HepG2 (cell line): ENCODE data around the gene MFSD2B. TPM values are rescaled to one million over a fixed set of nuclear protein-coding genes. Genes with fewer than 3 reads are reported as not detected.

Source experiments
- ATAC-seq: fragments of 200-7000 bp; cut with Tn5 transposase; 3 replicates; pipeline ENCODE4 v1.9.1; 2020; ENCODE audit warnings: mild to moderate bottlenecking, moderate library complexity
- BruUV-seq: library from RNA; stranded (reverse); fragments of 400-500 nt; replicated peaks from 2 replicates; lab custom pipeline; 2021; lab: Mats Ljungman, UMichigan
- CTCF ChIA-PET: fragments of 300-600 bp; formaldehyde crosslinking; extraction: SDS; loops from one replicate; lab custom pipeline; 2021; ENCODE audit warnings: low total read pairs, inconsistent platforms, low intra/inter-chr PET ratio; lab: Yijun Ruan, JAX
- POLR2A ChIA-PET: fragments of 350-600 bp; sonication (Branson Sonifier 250); formaldehyde crosslinking; loops from one replicate; lab custom pipeline; 2020; ENCODE audit warnings: antibody characterized with exemption, inconsistent platforms; lab: Yijun Ruan, JAX
- DNase-seq: peaks from one replicate; pipeline ENCODE4 v3.0.0-alpha.2; 2015; ENCODE audit warnings: low spot score
- FAIRE-seq: peaks from 3 replicates; lab custom pipeline; 2011; peaks lifted over from hg19 to GRCh38; lab: Jason Lieb, UNC
- H2AFZ ChIP-seq: one replicate; pipeline ENCODE4 v1.6.1; 2011; ENCODE audit warnings: low read length, inconsistent platforms
- H3K27ac ChIP-seq: fragments of 300-600 bp; 3 replicates; pipeline ENCODE4 v1.8.0; 2011; ENCODE audit warnings: mixed run types, mild to moderate bottlenecking, mixed read lengths, low read length, inconsistent platforms; ENCODE audit not compliant: insufficient read depth; ENCODE audit errors: extremely low read length
- H3K27me3 ChIP-seq, 2 experiments: fragments of 200-600 bp in 1 of 2; 2 replicates in 1 of 2; 3 replicates in 1 of 2; pipeline versions ENCODE4 v1.6.0 to v1.8.0; 2011; ENCODE audit warnings: low read length in 2 of 2, mild to moderate bottlenecking in 2 of 2, moderate library complexity in 2 of 2, inconsistent platforms in 1 of 2; ENCODE audit not compliant: insufficient read depth in 2 of 2, control insufficient read depth in 1 of 2
- H3K36me3 ChIP-seq, 2 experiments: fragments of 200-600 bp in 1 of 2; replicated peaks in 1 of 2; 2 replicates in 1 of 2; 3 replicates in 1 of 2; pipeline versions ENCODE4 v1.5.1 to v1.8.0; 2011; ENCODE audit warnings: low read length in 2 of 2, inconsistent platforms in 1 of 2; ENCODE audit not compliant: insufficient read depth in 2 of 2, control insufficient read depth in 1 of 2
- H3K4me1 ChIP-seq: 2 replicates; pipeline ENCODE4 v1.5.1; 2012; ENCODE audit warnings: low read length, inconsistent platforms; ENCODE audit not compliant: insufficient read depth
- H3K4me2 ChIP-seq: 2 replicates; pipeline ENCODE4 v1.6.0; 2011; ENCODE audit warnings: low read depth, low read length, inconsistent platforms
- H3K4me3 ChIP-seq, 3 experiments: fragments of 200-600 bp in 1 of 3; sonication (generic), shearing (Covaris generic) in 1 of 3; replicated peaks in 1 of 3; 2 replicates each; pipeline ENCODE4 v1.5.1; 2011 to 2016; ENCODE audit warnings: low read length in 3 of 3, inconsistent platforms in 2 of 3, low read depth in 2 of 3, mild to moderate bottlenecking in 2 of 3, control low read depth in 1 of 3, mixed read lengths in 1 of 3; ENCODE audit not compliant: insufficient read depth in 1 of 3
- H3K79me2 ChIP-seq: one replicate; pipeline ENCODE4 v1.6.1; 2011; ENCODE audit warnings: low read length, inconsistent platforms; ENCODE audit not compliant: insufficient read depth
- H3K9ac ChIP-seq: 2 replicates; pipeline ENCODE4 v1.6.0; 2011; ENCODE audit warnings: mild to moderate bottlenecking, low read depth, low read length, inconsistent platforms; ENCODE audit not compliant: insufficient read depth
- H3K9me3 ChIP-seq: 2 replicates; pipeline ENCODE4 v1.5.1; 2012; ENCODE audit warnings: mild to moderate bottlenecking, low read length
- H4K20me1 ChIP-seq: 2 replicates; pipeline ENCODE4 v1.6.0; 2011; ENCODE audit warnings: inconsistent platforms, mild to moderate bottlenecking, low read length, moderate library complexity; ENCODE audit not compliant: insufficient read depth
- ARNTL ChIP-seq: sonication (generic); formaldehyde crosslinking; IDR thresholded peaks from 2 replicates; pipeline ENCODE4 v1.4.0; 2020; ENCODE audit warnings: mild to moderate bottlenecking, missing genetic modification reagents
- CHCHD3 ChIP-seq: sonication (generic); formaldehyde crosslinking; IDR thresholded peaks from 2 replicates; pipeline ENCODE4 v1.8.0; 2022; ENCODE audit warnings: mild to moderate bottlenecking, missing genetic modification reagents, moderate library complexity
- GATA4 ChIP-seq: sonication (generic); IDR thresholded peaks from 2 replicates; pipeline ENCODE4 v1.6.1; 2016; ENCODE audit warnings: antibody characterized with exemption, low read depth, borderline replicate concordance
- GPN1 ChIP-seq: sonication (generic); formaldehyde crosslinking; IDR thresholded peaks from 2 replicates; pipeline ENCODE4 v1.5.1; 2020; ENCODE audit warnings: missing genetic modification reagents, borderline replicate concordance
- KDM4B ChIP-seq: sonication (generic); formaldehyde crosslinking; IDR thresholded peaks from 2 replicates; pipeline ENCODE4 v1.4.0; 2020; ENCODE audit warnings: missing genetic modification reagents
- KDM5A ChIP-seq: fragments of 200-600 bp; sonication (generic); IDR thresholded peaks from 2 replicates; pipeline ENCODE4 v1.7.0; 2018; ENCODE audit warnings: antibody characterized with exemption, mild to moderate bottlenecking, low read length, borderline replicate concordance
- KMT2B ChIP-seq: IDR thresholded peaks from 2 replicates; pipeline ENCODE4 v1.6.1; 2016; ENCODE audit warnings: missing genetic modification reagents, missing compliant biosample characterization
- MED13 ChIP-seq: sonication (generic); formaldehyde crosslinking; IDR thresholded peaks from 2 replicates; pipeline ENCODE4 v1.5.0; 2020; ENCODE audit warnings: missing genetic modification reagents
- NCOA1 ChIP-seq: sonication (generic); formaldehyde crosslinking; IDR thresholded peaks from 2 replicates; pipeline ENCODE4 v1.9.0; 2021; ENCODE audit warnings: missing genetic modification reagents
- RAD21 ChIP-seq: fragments of 450-650 bp; formaldehyde crosslinking; IDR thresholded peaks from 2 replicates; pipeline ENCODE4 v1.5.0; 2020; ENCODE audit warnings: mild to moderate bottlenecking
- TAF1 ChIP-seq: sonication (generic); formaldehyde crosslinking; IDR thresholded peaks from 2 replicates; pipeline ENCODE4 v1.4.0; 2020; ENCODE audit warnings: missing genetic modification reagents
- ZC3H13 ChIP-seq: sonication (generic); formaldehyde crosslinking; IDR thresholded peaks from 2 replicates; pipeline ENCODE4 v1.8.1; 2023; ENCODE audit warnings: mild to moderate bottlenecking, missing genetic modification reagents, moderate library complexity
- ZIK1 ChIP-seq: sonication (generic); formaldehyde crosslinking; IDR thresholded peaks from 2 replicates; pipeline ENCODE4 v1.5.0; 2020; ENCODE audit warnings: mild to moderate bottlenecking, low read depth, missing genetic modification reagents, borderline replicate concordance
- ZNF205 ChIP-seq: IDR thresholded peaks from 2 replicates; pipeline ENCODE4 v1.6.1; 2018; ENCODE audit warnings: missing biosample characterization, missing genetic modification reagents
- ZNF318 ChIP-seq: sonication (generic); formaldehyde crosslinking; IDR thresholded peaks from 2 replicates; pipeline ENCODE4 v1.4.0; 2020; ENCODE audit warnings: mild to moderate bottlenecking, missing genetic modification reagents
- ZNF337 ChIP-seq: sonication (generic); formaldehyde crosslinking; IDR thresholded peaks from 2 replicates; pipeline ENCODE4 v1.5.1; 2020; ENCODE audit warnings: missing genetic modification reagents, low read depth, mild to moderate bottlenecking, borderline replicate concordance
- ZNF558 ChIP-seq: sonication (generic); formaldehyde crosslinking; IDR thresholded peaks from 2 replicates; pipeline ENCODE4 v1.9.0; 2022; ENCODE audit warnings: mild to moderate bottlenecking, missing genetic modification reagents, borderline replicate concordance
- ZSCAN29 ChIP-seq: sonication (generic); formaldehyde crosslinking; conservative IDR thresholded peaks from 2 replicates; pipeline ENCODE4 v1.4.0; 2020; ENCODE audit warnings: mild to moderate bottlenecking, missing genetic modification reagents
- WGBS: methylation state at CpG from one replicate; pipeline ENCODE4 v1.1.6; 2017; ENCODE audit warnings: low lambda C conversion rate; 5-methylcytosine and 5-hydroxymethylcytosine counted together
- in situ Hi-C: cut with HindIII; loops from 2 replicates; pipeline ENCODE4 v1.10.0; 2017; ENCODE audit warnings: low pct_unique_long_range_greater_than_20kb; ENCODE audit not compliant: extremely low pct_ligation_motif_present
- intact Hi-C: fragments of 100-400 bp; cut with micrococcal nuclease; formaldehyde crosslinking; loops from one replicate; pipeline ENCODE4 v1.10.0; 2022; ENCODE audit not compliant: unreplicated experiment
- polyA plus RNA-seq, 8 experiments: library from polyadenylated mRNA; depleted of rRNA in 3 of 8; stranded (reverse) in 7 of 8; unstranded in 1 of 8; fragments of >200 nt; fragmentation: Illumina TruSeq in 4 of 8; extraction: Trizol in 4 of 8; gene quantifications; 2 replicates each; pipeline versions ENCODE4 v1.2.1 to v1.2.3, GENCODE V29; 2011 to 2016; ENCODE audit warnings: low read depth in 4 of 8, missing spikeins in 1 of 8, mixed read lengths in 1 of 8; ENCODE audit not compliant: insufficient read depth in 1 of 8
- total RNA-seq, 5 experiments: library from RNA; depleted of rRNA; stranded (reverse); fragments of >200 nt; fragmentation: Illumina TruSeq; extraction: Trizol; gene quantifications; 2 replicates each; pipeline ENCODE4 v1.2.3, GENCODE V29; 2016; ENCODE audit warnings: low read depth in 1 of 5
- TF ChIP-seq, protein P1 (sequence below): sonication (generic); formaldehyde crosslinking; IDR thresholded peaks from 2 replicates; pipeline ENCODE4 v1.8.0; 2023; ENCODE audit warnings: mild to moderate bottlenecking, missing genetic modification reagents

MFSD2B gene
- total and polyA plus RNA-seq, 2 of the 13 experiments (the other 11 are each of a cell fraction or from before 2014, with no cell fraction given), result 0.21 to 0.93 TPM

DNA sequence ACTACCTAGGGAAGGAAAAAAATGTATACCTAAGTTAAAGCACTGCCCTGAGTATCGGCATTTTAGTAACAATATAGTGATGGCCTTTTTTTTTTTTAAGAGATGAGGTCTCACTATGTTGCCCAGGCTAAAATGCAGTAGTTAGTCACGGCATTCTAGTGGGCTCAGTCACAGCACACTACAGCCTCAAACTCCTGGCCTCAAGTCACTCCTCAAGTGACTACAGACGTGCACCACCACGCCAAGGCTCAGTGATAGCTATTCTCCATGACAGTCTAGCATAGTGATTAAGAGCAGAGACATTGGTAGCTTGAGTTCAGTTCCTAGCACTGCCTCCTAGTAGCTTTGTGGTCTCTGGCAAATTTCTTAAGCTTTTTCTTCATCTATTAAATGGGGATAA is 42.0 kb upstream of the MFSD2B start:
- no peak overlapping the region for H3K9ac ChIP-seq
- in situ Hi-C loops, result no loop called here
- H2AFZ ChIP-seq, result no peak overlapping the region
- no peaks in the 10 kb centered on the region for H3K79me2 ChIP-seq
- no peaks in the 10 kb centered on the region for H3K4me1 ChIP-seq
- H3K27me3 ChIP-seq, result no peaks in the 10 kb centered on the region; a peak in 1 of 5 replicates
- TF ChIP-seq TAF1 (CRISPR knock-in tag), result no peak
- TF ChIP-seq GPN1 (CRISPR knock-in tag), result no peak
- TF ChIP-seq ZNF318 (CRISPR knock-in tag), result no peak
- TF ChIP-seq KDM5A, result no peak
- TF ChIP-seq ZC3H13 (CRISPR knock-in tag), result no peak
- TF ChIP-seq KMT2B (CRISPR knock-in tag), result no peak
- no peak for TF ChIP-seq KDM4B
- no peak for TF ChIP-seq ARNTL (CRISPR knock-in tag)
- no peak for TF ChIP-seq ZSCAN29 (CRISPR knock-in tag)
- TF ChIP-seq ZNF558 (CRISPR knock-in tag), result no peak
- no peak for TF ChIP-seq NCOA1 (CRISPR knock-in tag)
- TF ChIP-seq ZIK1 (CRISPR knock-in tag), result no peak
- TF ChIP-seq RAD21 (CRISPR knock-in tag), result no peak
- TF ChIP-seq CHCHD3 (CRISPR knock-in tag), result no peak
- no peak for TF ChIP-seq ZNF337 (CRISPR knock-in tag)
- no peak for TF ChIP-seq GATA4
- TF ChIP-seq MED13, result no peak
- TF ChIP-seq, protein P1, sequence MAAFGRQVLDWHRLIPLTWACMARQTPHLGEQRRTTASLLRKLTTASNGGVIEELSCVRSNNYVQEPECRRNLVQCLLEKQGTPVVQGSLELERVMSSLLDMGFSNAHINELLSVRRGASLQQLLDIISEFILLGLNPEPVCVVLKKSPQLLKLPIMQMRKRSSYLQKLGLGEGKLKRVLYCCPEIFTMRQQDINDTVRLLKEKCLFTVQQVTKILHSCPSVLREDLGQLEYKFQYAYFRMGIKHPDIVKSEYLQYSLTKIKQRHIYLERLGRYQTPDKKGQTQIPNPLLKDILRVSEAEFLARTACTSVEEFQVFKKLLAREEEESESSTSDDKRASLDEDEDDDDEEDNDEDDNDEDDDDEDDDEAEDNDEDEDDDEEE (CRISPR knock-in tag), result no peak
- TF ChIP-seq ZNF205, result no peak
- TF ChIP-seq, all 625 proteins: peak for 0
- H3K36me3 ChIP-seq, result peaks cover 10 to 12% of the 10 kb centered on the region in 2 experiments; a peak in 4 of 5 replicates
- DNase-seq (no peak), FAIRE-seq (no peak), ATAC-seq (no peak)
- intact Hi-C loops, result no loop called here
- POLR2A ChIA-PET, result interaction anchor here (1.0 kb wide), 1 partner anchor 80 kb away, joined by 3 read pairs; the partner anchor contains the start of gene WDCP
- WGBS, result 100% methylated on average over 4 of the region's 4 CpGs
- CTCF ChIA-PET, result no interaction called here
- H3K27ac ChIP-seq, result no peak overlapping the region
- H4K20me1 ChIP-seq, result no peaks in the 10 kb centered on the region; the same call in 1 of the 2 replicates
- TSS peak; percentile 33 for BruUV-seq
- H3K4me3 ChIP-seq, result no peak overlapping the region
- no peak overlapping the region for H3K4me2 ChIP-seq
- H3K9me3 ChIP-seq, result no peaks in the 10 kb centered on the region
